Neural progenitor cell (in vitro differentiated cells): Measurements from ENCODE around the gene MAD1L1. TPM values are rescaled to one million over a fixed set of nuclear protein-coding genes. Genes with fewer than 3 reads are reported as not detected.

Source experiments
- DNase-seq: peaks from one replicate; pipeline ENCODE4 v3.0.0-alpha.2; 2016; ENCODE audit warnings: low spot score
- H2AFZ ChIP-seq: fragments of 200-600 bp; sonication (generic); replicated peaks from 2 replicates; pipeline ENCODE4 v1.6.1; 2016; ENCODE audit warnings: antibody characterized with exemption
- H3F3A ChIP-seq: fragments of 200-600 bp; sonication (generic); 2 replicates; pipeline ENCODE4 v1.6.1; 2016; ENCODE audit warnings: antibody characterized with exemption, low read depth
- H3K27ac ChIP-seq: fragments of 200-600 bp; sonication (generic); 2 replicates; pipeline ENCODE4 v1.5.1; 2016; ENCODE audit warnings: mild to moderate bottlenecking
- H3K27me3 ChIP-seq: fragments of 200-600 bp; sonication (generic); 2 replicates; pipeline ENCODE4 v1.6.1; 2016; ENCODE audit warnings: mild to moderate bottlenecking, moderate library complexity
- H3K36me3 ChIP-seq: fragments of 200-600 bp; sonication (generic); 2 replicates; pipeline ENCODE4 v1.5.1; 2016
- H3K4me1 ChIP-seq: fragments of 200-600 bp; sonication (generic); 2 replicates; pipeline ENCODE4 v1.6.1; 2016; ENCODE audit warnings: mixed run types
- H3K4me2 ChIP-seq: fragments of 200-600 bp; sonication (generic); 2 replicates; pipeline ENCODE4 v1.6.1; 2016
- H3K4me3 ChIP-seq: fragments of 200-600 bp; sonication (generic); 2 replicates; pipeline ENCODE4 v1.5.1; 2016
- H3K79me2 ChIP-seq: fragments of 200-600 bp; sonication (generic); 2 replicates; pipeline ENCODE4 v1.6.1; 2016; ENCODE audit warnings: low read depth
- H3K9ac ChIP-seq: fragments of 200-600 bp; sonication (generic); 2 replicates; pipeline ENCODE4 v1.6.1; 2016
- H3K9me3 ChIP-seq: fragments of 200-600 bp; sonication (generic); 2 replicates; pipeline ENCODE4 v1.5.1; 2016; ENCODE audit warnings: low read depth
- H4K20me1 ChIP-seq: fragments of 200-600 bp; sonication (generic); 2 replicates; pipeline ENCODE4 v1.6.1; 2016; ENCODE audit warnings: low read depth
- H3K27ac Mint-ChIP-seq: 3 replicates; pipeline ENCODE4 v1.8.0; 2021; ENCODE audit warnings: mixed read lengths
- H3K27me3 Mint-ChIP-seq: 2 replicates; pipeline ENCODE4 v1.8.0; 2022; ENCODE audit warnings: low read depth, mild to moderate bottlenecking, inconsistent platforms, moderate library complexity, mixed read lengths; ENCODE audit not compliant: insufficient read depth
- H3K36me3 Mint-ChIP-seq: 3 replicates; pipeline ENCODE4 v1.8.0; 2021; ENCODE audit warnings: mixed read lengths
- H3K4me1 Mint-ChIP-seq: 3 replicates; pipeline ENCODE4 v1.8.0; 2021; ENCODE audit warnings: mixed read lengths
- H3K4me3 Mint-ChIP-seq: 3 replicates; pipeline ENCODE4 v1.8.0; 2021; ENCODE audit warnings: mild to moderate bottlenecking, moderate library complexity, mixed read lengths
- H3K9me3 Mint-ChIP-seq: 3 replicates; pipeline ENCODE4 v1.8.0; 2020; ENCODE audit warnings: mixed read lengths
- EZH2 ChIP-seq: fragments of 200-600 bp; sonication (generic); IDR thresholded peaks from 2 replicates; pipeline ENCODE4 v1.6.1; 2017; ENCODE audit warnings: antibody characterized with exemption, mild to moderate bottlenecking, moderate library complexity
- EZH2phosphoT487 ChIP-seq: fragments of 200-600 bp; sonication (generic); IDR thresholded peaks from 2 replicates; pipeline ENCODE4 v1.6.1; 2017; ENCODE audit warnings: antibody characterized with exemption
- total RNA-seq: library from RNA; depleted of rRNA; stranded (reverse); fragments of >200 nt; gene quantifications from 2 replicates; pipeline ENCODE4 v1.2.3, GENCODE V29; 2015; ENCODE audit warnings: low replicate concordance
- TF ChIP-seq, protein P1 (sequence below): fragments of 200-600 bp; sonication (generic); IDR thresholded peaks from 2 replicates; pipeline ENCODE4 v1.5.1; 2017; ENCODE audit warnings: antibody characterized with exemption, mild to moderate bottlenecking

The MAD1L1 gene
- total RNA-seq, 1 donor from 2014 or later: 23.7 TPM

DNA sequence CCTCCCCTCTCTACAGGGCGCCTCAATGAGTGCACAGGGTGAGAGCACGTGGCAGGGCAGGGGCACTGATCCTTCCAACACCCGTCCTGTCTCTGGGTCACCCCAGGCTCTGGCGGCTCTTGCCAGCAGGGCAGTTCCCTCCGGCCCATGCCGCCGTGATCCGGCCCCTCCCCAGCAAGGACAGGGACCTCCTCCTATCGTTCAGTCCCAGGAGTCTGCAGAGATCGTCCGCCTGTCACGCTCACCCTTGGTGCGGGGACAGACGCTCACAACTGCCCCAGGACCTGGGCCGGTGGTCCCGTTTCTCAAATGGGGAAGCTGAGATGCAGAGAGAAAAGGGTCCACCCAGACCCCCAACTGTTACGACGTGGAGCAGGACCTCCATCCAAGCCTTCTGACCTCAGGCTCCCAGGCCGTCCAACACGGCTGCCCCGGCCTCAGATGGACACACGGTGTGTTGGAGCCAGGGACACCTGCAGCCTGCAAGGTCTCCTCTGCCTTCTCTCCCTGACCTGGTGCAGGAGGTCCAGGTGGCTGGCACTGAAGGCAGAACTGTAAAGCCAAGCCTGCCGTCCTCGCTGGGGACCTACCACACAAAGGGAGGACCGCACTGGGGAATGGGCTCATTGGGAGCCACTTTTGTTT lies 313.7 kb downstream of the MAD1L1 start:
- H3K27ac ChIP-seq: no peak overlapping the region
- peaks cover 6% of the 10 kb centered on the region for H3K4me1 Mint-ChIP-seq
- H3K36me3 ChIP-seq: no peaks in the 10 kb centered on the region
- no peak overlapping the region for H2AFZ ChIP-seq
- H3K27me3 Mint-ChIP-seq: peaks cover 6% of the 10 kb centered on the region
- no peaks in the 10 kb centered on the region for H3K9me3 Mint-ChIP-seq
- peaks cover 2% of the 10 kb centered on the region for H3K36me3 Mint-ChIP-seq
- H3K79me2 ChIP-seq: no peaks in the 10 kb centered on the region
- H3K4me3 Mint-ChIP-seq: no peak overlapping the region
- no peaks in the 10 kb centered on the region for H4K20me1 ChIP-seq
- H3K27ac Mint-ChIP-seq: no peak overlapping the region
- no peak for DNase-seq
- no peak overlapping the region for H3K9ac ChIP-seq
- no peaks in the 10 kb centered on the region for H3K9me3 ChIP-seq
- no peak overlapping the region for H3K4me3 ChIP-seq
- no peaks in the 10 kb centered on the region for H3F3A ChIP-seq
- H3K4me1 ChIP-seq: no peaks in the 10 kb centered on the region
- H3K4me2 ChIP-seq: no peak overlapping the region
- H3K27me3 ChIP-seq: no peaks in the 10 kb centered on the region
- no peak for TF ChIP-seq EZH2phosphoT487
- TF ChIP-seq, protein P1, sequence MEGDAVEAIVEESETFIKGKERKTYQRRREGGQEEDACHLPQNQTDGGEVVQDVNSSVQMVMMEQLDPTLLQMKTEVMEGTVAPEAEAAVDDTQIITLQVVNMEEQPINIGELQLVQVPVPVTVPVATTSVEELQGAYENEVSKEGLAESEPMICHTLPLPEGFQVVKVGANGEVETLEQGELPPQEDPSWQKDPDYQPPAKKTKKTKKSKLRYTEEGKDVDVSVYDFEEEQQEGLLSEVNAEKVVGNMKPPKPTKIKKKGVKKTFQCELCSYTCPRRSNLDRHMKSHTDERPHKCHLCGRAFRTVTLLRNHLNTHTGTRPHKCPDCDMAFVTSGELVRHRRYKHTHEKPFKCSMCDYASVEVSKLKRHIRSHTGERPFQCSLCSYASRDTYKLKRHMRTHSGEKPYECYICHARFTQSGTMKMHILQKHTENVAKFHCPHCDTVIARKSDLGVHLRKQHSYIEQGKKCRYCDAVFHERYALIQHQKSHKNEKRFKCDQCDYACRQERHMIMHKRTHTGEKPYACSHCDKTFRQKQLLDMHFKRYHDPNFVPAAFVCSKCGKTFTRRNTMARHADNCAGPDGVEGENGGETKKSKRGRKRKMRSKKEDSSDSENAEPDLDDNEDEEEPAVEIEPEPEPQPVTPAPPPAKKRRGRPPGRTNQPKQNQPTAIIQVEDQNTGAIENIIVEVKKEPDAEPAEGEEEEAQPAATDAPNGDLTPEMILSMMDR: no peak

- Mint-ChIP-seq H3K4me1 (peaks cover 7% of the 10 kb centered on the region), H3K27ac (no peak overlapping the region), H3K9me3 (no peaks in the 10 kb centered on the region), H3K27me3 (peaks cover 6% of the 10 kb centered on the region), H3K36me3 (peaks cover 2% of the 10 kb centered on the region), H3K4me3 (no peak overlapping the region)
- no peak for DNase-seq
- no peak overlapping the region for H3K4me3 ChIP-seq
- H3K9ac ChIP-seq: no peak overlapping the region
- no peaks in the 10 kb centered on the region for H3F3A ChIP-seq
- H3K27me3 ChIP-seq: no peaks in the 10 kb centered on the region
- no peaks in the 10 kb centered on the region for H3K36me3 ChIP-seq
- H4K20me1 ChIP-seq: no peaks in the 10 kb centered on the region
- H3K9me3 ChIP-seq: no peaks in the 10 kb centered on the region
- no peak overlapping the region for H3K4me2 ChIP-seq
- H3K4me1 ChIP-seq: no peaks in the 10 kb centered on the region
- no peaks in the 10 kb centered on the region for H3K79me2 ChIP-seq
- H3K27ac ChIP-seq: no peak overlapping the region
- no peak overlapping the region for H2AFZ ChIP-seq
- TF ChIP-seq, protein P1: no peak
- no peak for TF ChIP-seq EZH2
- TF ChIP-seq EZH2phosphoT487: no peak
Measured at GRCh38 chr7:1918063-1918645, 314.6 kb downstream of the MAD1L1 start.

DNA sequence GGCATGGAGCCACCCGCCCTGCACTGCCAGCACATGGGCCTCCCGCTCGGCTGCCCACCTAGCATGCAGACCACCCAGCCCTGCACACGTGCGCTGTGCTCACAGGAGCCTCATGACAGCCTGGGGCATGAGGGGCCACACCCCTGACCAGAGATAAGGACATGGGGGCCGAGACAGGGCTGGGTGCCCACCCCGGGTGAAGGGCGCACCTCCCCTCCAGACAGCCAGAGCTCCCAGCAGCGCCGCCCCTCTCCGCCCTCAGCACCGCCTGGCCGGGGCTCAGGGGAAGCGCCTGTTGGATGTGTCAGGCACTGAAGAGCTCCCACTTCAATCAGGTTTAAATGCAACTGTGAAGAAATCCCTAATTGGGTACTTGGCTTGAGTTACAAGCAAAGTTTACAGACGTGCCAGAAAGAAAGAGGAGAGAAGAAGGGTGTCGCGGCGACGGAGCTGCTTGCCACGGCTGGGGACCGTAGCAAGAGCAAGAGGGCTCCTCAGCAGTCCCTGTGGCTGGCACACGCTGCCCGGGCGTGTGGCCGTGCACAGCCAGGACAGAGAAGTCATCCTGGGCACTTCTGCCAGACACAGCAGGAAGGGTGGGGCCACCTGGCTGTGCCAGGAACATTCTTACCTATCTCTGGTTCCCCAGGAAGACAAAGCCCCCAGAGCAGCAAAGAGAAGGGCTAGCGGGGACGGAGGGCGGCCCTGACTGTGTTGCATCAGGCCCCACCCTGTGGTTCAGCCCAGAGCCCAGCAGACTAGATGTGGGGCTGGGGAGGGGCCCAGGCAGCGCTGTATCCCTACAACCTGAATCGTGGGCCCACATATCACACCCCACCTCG lies 315.3 kb downstream of the MAD1L1 start:
- DNase-seq: no peak
- Mint-ChIP-seq H3K4me3 (no peak overlapping the region), H3K27me3 (peaks cover 3% of the 10 kb centered on the region), H3K4me1 (peaks cover 11% of the 10 kb centered on the region), H3K27ac (peak overlapping the region; percentile 50), H3K9me3 (no peaks in the 10 kb centered on the region), H3K36me3 (peaks cover 4% of the 10 kb centered on the region)
- H3K27me3 ChIP-seq: no peaks in the 10 kb centered on the region
- no peaks in the 10 kb centered on the region for H3F3A ChIP-seq
- no peaks in the 10 kb centered on the region for H3K4me1 ChIP-seq
- H3K9me3 ChIP-seq: no peaks in the 10 kb centered on the region
- H3K4me3 ChIP-seq: no peak overlapping the region
- H3K4me2 ChIP-seq: no peak overlapping the region
- TF ChIP-seq EZH2phosphoT487 (no peak), EZH2 (no peak)
- TF ChIP-seq, protein P1: no peak
- H4K20me1 ChIP-seq: no peaks in the 10 kb centered on the region
- no peak overlapping the region for H3K27ac ChIP-seq
- H3K9ac ChIP-seq: no peak overlapping the region
- H3K36me3 ChIP-seq: no peaks in the 10 kb centered on the region
- H2AFZ ChIP-seq: no peak overlapping the region
- no peaks in the 10 kb centered on the region for H3K79me2 ChIP-seq
